Measurements from ENCODE around the gene SMC4. TPM values are rescaled to one million over a fixed set of nuclear protein-coding genes. Genes with fewer than 3 reads are reported as not detected.
A peak's percentile ranks its signal among the peaks of the same experiment; 100 is the strongest.

Gene SMC4
- total and polyA plus RNA-seq, 9 donors: 45.6 to 84.3 (median 66.6) TPM

- no peaks in the 10 kb centered on the region for H3K27me3 ChIP-seq (ENCODE audit: control insufficient read depth, insufficient read depth, low read length)
- 60% methylated on average over 1 of the region's 7 CpGs for WGBS (ENCODE audit: insufficient coverage)
- no peaks in the 10 kb centered on the region for H3K4me1 ChIP-seq (ENCODE audit: control insufficient read depth, insufficient read depth, low read length)
- peak overlapping the region; percentile 57 for H3K27ac ChIP-seq (ENCODE audit: low read length)
- H3K36me3 ChIP-seq (ENCODE audit: control insufficient read depth, insufficient read depth, low read length): no peaks in the 10 kb centered on the region
- H3K4me3 ChIP-seq (ENCODE audit: low read length): no peak overlapping the region
- no peaks in the 10 kb centered on the region for H3K9me3 ChIP-seq (replicated peaks; ENCODE audit: control insufficient read depth, low read depth, low read length)
- peak; percentile 46 for DNase-seq
These were observed 4.5 kb downstream of the SMC4 start for GRCh38 chr3:160403796-160404470.

- Histone ChIP-seq H3K27ac (ENCODE audit: low read length) (no peak overlapping the region), H3K9me3 (replicated peaks; ENCODE audit: control insufficient read depth, low read depth, low read length) (no peaks in the 10 kb centered on the region), H3K27me3 (ENCODE audit: control insufficient read depth, insufficient read depth, low read length) (no peaks in the 10 kb centered on the region), H3K4me1 (ENCODE audit: control insufficient read depth, insufficient read depth, low read length) (no peaks in the 10 kb centered on the region), H3K36me3 (ENCODE audit: control insufficient read depth, insufficient read depth, low read length) (peaks cover 10% of the 10 kb centered on the region), H3K4me3 (ENCODE audit: low read length) (no peak overlapping the region)
- DNase-seq: peak; percentile 13
- 100% methylated on average over 3 of the region's 10 CpGs for WGBS (ENCODE audit: insufficient coverage)
These were observed 10.6 kb downstream of the SMC4 start for GRCh38 chr3:160409812-160410610.

- DNase-seq: no peak
- no CpG with 5 or more reads among the region's 1 CpG for WGBS (ENCODE audit: insufficient coverage)
These were observed 13.0 kb downstream of the SMC4 start for GRCh38 chr3:160412477-160412876.

GRCh38 chr3:160413613-160414248 is 14.3 kb downstream of the SMC4 start:
- H3K9me3 ChIP-seq (replicated peaks; ENCODE audit: control insufficient read depth, low read depth, low read length): no peaks in the 10 kb centered on the region
- H3K27ac ChIP-seq (ENCODE audit: low read length): no peak overlapping the region
- H3K36me3 ChIP-seq (ENCODE audit: control insufficient read depth, insufficient read depth, low read length): peaks cover 17% of the 10 kb centered on the region
- H3K4me3 ChIP-seq (ENCODE audit: low read length): no peak overlapping the region
- WGBS (ENCODE audit: insufficient coverage): no CpG with 5 or more reads among the region's 3 CpGs
- H3K27me3 ChIP-seq (ENCODE audit: control insufficient read depth, insufficient read depth, low read length): no peaks in the 10 kb centered on the region
- H3K4me1 ChIP-seq (ENCODE audit: control insufficient read depth, insufficient read depth, low read length): no peaks in the 10 kb centered on the region
- DNase-seq: peak; percentile 81

More at GRCh38 chr3:160412477-160412876, 13.0 kb downstream of the SMC4 start:
- Histone ChIP-seq H3K27ac (ENCODE audit: low read length) (no peak overlapping the region), H3K9me3 (replicated peaks; ENCODE audit: control insufficient read depth, low read depth, low read length) (no peaks in the 10 kb centered on the region), H3K4me1 (ENCODE audit: control insufficient read depth, insufficient read depth, low read length) (no peaks in the 10 kb centered on the region), H3K36me3 (ENCODE audit: control insufficient read depth, insufficient read depth, low read length) (peaks cover 15% of the 10 kb centered on the region), H3K4me3 (ENCODE audit: low read length) (no peak overlapping the region), H3K27me3 (ENCODE audit: control insufficient read depth, insufficient read depth, low read length) (no peaks in the 10 kb centered on the region)

- no peak overlapping the region for H3K4me3 ChIP-seq (ENCODE audit: low read length)
- no peak overlapping the region for H3K27ac ChIP-seq (ENCODE audit: low read length)
- no peaks in the 10 kb centered on the region for H3K27me3 ChIP-seq (ENCODE audit: control insufficient read depth, insufficient read depth, low read length)
- no peak for DNase-seq
- H3K36me3 ChIP-seq (ENCODE audit: control insufficient read depth, insufficient read depth, low read length): peaks cover 20% of the 10 kb centered on the region
- no peaks in the 10 kb centered on the region for H3K9me3 ChIP-seq (replicated peaks; ENCODE audit: control insufficient read depth, low read depth, low read length)
- WGBS (ENCODE audit: insufficient coverage): no CpG with 5 or more reads among the region's 3 CpGs
- H3K4me1 ChIP-seq (ENCODE audit: control insufficient read depth, insufficient read depth, low read length): no peaks in the 10 kb centered on the region
These were observed 17.9 kb downstream of the SMC4 start for GRCh38 chr3:160417311-160417710.

- Histone ChIP-seq H3K27ac (ENCODE audit: low read length) (no peak overlapping the region), H3K9me3 (replicated peaks; ENCODE audit: control insufficient read depth, low read depth, low read length) (no peaks in the 10 kb centered on the region), H3K4me3 (ENCODE audit: low read length) (no peak overlapping the region), H3K4me1 (ENCODE audit: control insufficient read depth, insufficient read depth, low read length) (no peaks in the 10 kb centered on the region), H3K36me3 (ENCODE audit: control insufficient read depth, insufficient read depth, low read length) (peaks cover 32% of the 10 kb centered on the region), H3K27me3 (ENCODE audit: control insufficient read depth, insufficient read depth, low read length) (no peaks in the 10 kb centered on the region)
- 90% methylated on average over 2 of the region's 11 CpGs for WGBS (ENCODE audit: insufficient coverage)
- DNase-seq: no peak
These were observed 28.5 kb downstream of the SMC4 start for GRCh38 chr3:160427832-160428424.

- DNase-seq: no peak
- Histone ChIP-seq H3K27me3 (ENCODE audit: control insufficient read depth, insufficient read depth, low read length) (no peaks in the 10 kb centered on the region), H3K4me3 (ENCODE audit: low read length) (no peak overlapping the region), H3K36me3 (ENCODE audit: control insufficient read depth, insufficient read depth, low read length) (peaks cover 31% of the 10 kb centered on the region), H3K9me3 (replicated peaks; ENCODE audit: control insufficient read depth, low read depth, low read length) (no peaks in the 10 kb centered on the region), H3K27ac (ENCODE audit: low read length) (no peak overlapping the region), H3K4me1 (ENCODE audit: control insufficient read depth, insufficient read depth, low read length) (no peaks in the 10 kb centered on the region)
- WGBS (ENCODE audit: insufficient coverage): no CpG with 5 or more reads among the region's 2 CpGs
These were observed 34.6 kb downstream of the SMC4 start for GRCh38 chr3:160434071-160434470.

- 100% methylated on average over 2 of the region's 2 CpGs for WGBS (ENCODE audit: insufficient coverage)
- H3K36me3 ChIP-seq (ENCODE audit: control insufficient read depth, insufficient read depth, low read length): peaks cover 29% of the 10 kb centered on the region
- no peak overlapping the region for H3K4me3 ChIP-seq (ENCODE audit: low read length)
- no peak overlapping the region for H3K27ac ChIP-seq (ENCODE audit: low read length)
- H3K4me1 ChIP-seq (ENCODE audit: control insufficient read depth, insufficient read depth, low read length): no peaks in the 10 kb centered on the region
- H3K9me3 ChIP-seq (replicated peaks; ENCODE audit: control insufficient read depth, low read depth, low read length): no peaks in the 10 kb centered on the region
- no peak for DNase-seq
- H3K27me3 ChIP-seq (ENCODE audit: control insufficient read depth, insufficient read depth, low read length): no peaks in the 10 kb centered on the region
These were observed 35.6 kb downstream of the SMC4 start for GRCh38 chr3:160435095-160435494.

GRCh38 chr3:160435747-160436146 is 36.3 kb downstream of the SMC4 start:
- Histone ChIP-seq H3K4me1 (ENCODE audit: control insufficient read depth, insufficient read depth, low read length) (no peaks in the 10 kb centered on the region), H3K9me3 (replicated peaks; ENCODE audit: control insufficient read depth, low read depth, low read length) (no peaks in the 10 kb centered on the region), H3K36me3 (ENCODE audit: control insufficient read depth, insufficient read depth, low read length) (peaks cover 27% of the 10 kb centered on the region), H3K4me3 (ENCODE audit: low read length) (no peak overlapping the region), H3K27ac (ENCODE audit: low read length) (no peak overlapping the region), H3K27me3 (ENCODE audit: control insufficient read depth, insufficient read depth, low read length) (no peaks in the 10 kb centered on the region)
- DNase-seq: no peak
- WGBS (ENCODE audit: insufficient coverage): no CpG with 5 or more reads among the region's 1 CpG

- H3K27me3 ChIP-seq (ENCODE audit: control insufficient read depth, insufficient read depth, low read length): no peaks in the 10 kb centered on the region
- H3K4me3 ChIP-seq (ENCODE audit: low read length): no peak overlapping the region
- H3K36me3 ChIP-seq (ENCODE audit: control insufficient read depth, insufficient read depth, low read length): peaks cover 21% of the 10 kb centered on the region
- H3K9me3 ChIP-seq (replicated peaks; ENCODE audit: control insufficient read depth, low read depth, low read length): no peaks in the 10 kb centered on the region
- no peaks in the 10 kb centered on the region for H3K4me1 ChIP-seq (ENCODE audit: control insufficient read depth, insufficient read depth, low read length)
- no peak for DNase-seq
- H3K27ac ChIP-seq (ENCODE audit: low read length): no peak overlapping the region
- no CpG with 5 or more reads among the region's 5 CpGs for WGBS (ENCODE audit: insufficient coverage)
These were observed 37.6 kb downstream of the SMC4 start for GRCh38 chr3:160437083-160437455.

Measured in muscle of leg (tissue), 11 donors.